PC-3 (cell line): Measurements from ENCODE around the gene TXN. TPM values are rescaled to one million over a fixed set of nuclear protein-coding genes. Genes with fewer than 3 reads are reported as not detected.

Experiments
- ATAC-seq: fragments of 200-7000 bp; cut with Tn5 transposase; 2 replicates; pipeline ENCODE4 v1.9.1; 2020; ENCODE audit warnings: mild to moderate bottlenecking, moderate library complexity
- BruUV-seq: library from RNA; stranded (reverse); fragments of 400-500 nt; replicated peaks from 2 replicates; lab custom pipeline; 2021; lab: Mats Ljungman, UMichigan
- CTCF ChIA-PET: fragments of 300-600 bp; sonication (Branson Sonifier 250); formaldehyde crosslinking; loops from one replicate; lab custom pipeline; 2022; ENCODE audit warnings: antibody characterized with exemption; lab: Charles Lee
- POLR2A ChIA-PET: fragments of 300-600 bp; sonication (Branson Sonifier 250); formaldehyde crosslinking; loops from one replicate; lab custom pipeline; 2022; ENCODE audit warnings: antibody characterized with exemption; ENCODE audit not compliant: unreplicated experiment; lab: Charles Lee
- DNase-seq: peaks from one replicate; pipeline ENCODE4 v3.0.0-alpha.2; 2015
- H2AFZ ChIP-seq: fragments of 300-600 bp; sonication (generic); 2 replicates; pipeline ENCODE4 v1.6.0; 2016; ENCODE audit warnings: antibody characterized with exemption, low read length
- H3F3A ChIP-seq: fragments of 300-600 bp; sonication (generic); one replicate; pipeline ENCODE4 v1.6.0; 2017; ENCODE audit warnings: antibody characterized with exemption, low read length, control low read depth, mild to moderate bottlenecking; ENCODE audit not compliant: unreplicated experiment
- H3K27ac ChIP-seq: fragments of 300-600 bp; sonication (generic); 2 replicates; pipeline ENCODE4 v1.5.1; 2016; ENCODE audit warnings: mild to moderate bottlenecking, low read length
- H3K27me3 ChIP-seq: fragments of 300-600 bp; sonication (generic); 2 replicates; pipeline ENCODE4 v1.6.1; 2016; ENCODE audit warnings: low read length, mixed read lengths
- H3K36me3 ChIP-seq: fragments of 300-600 bp; sonication (generic); 2 replicates; pipeline ENCODE4 v1.6.1; 2016; ENCODE audit warnings: low read depth, mixed run types, low read length, mixed read lengths
- H3K4me1 ChIP-seq: fragments of 300-600 bp; sonication (generic); 2 replicates; pipeline ENCODE4 v1.5.1; 2016; ENCODE audit warnings: low read length; ENCODE audit not compliant: insufficient read depth
- H3K4me2 ChIP-seq: fragments of 300-600 bp; sonication (generic); 2 replicates; pipeline ENCODE4 v1.6.0; 2016; ENCODE audit warnings: low read length
- H3K4me3 ChIP-seq: fragments of 300-600 bp; sonication (generic); 2 replicates; pipeline ENCODE4 v1.5.1; 2016; ENCODE audit warnings: mild to moderate bottlenecking, low read length, mixed read lengths
- H3K79me2 ChIP-seq: fragments of 300-600 bp; sonication (generic); 2 replicates; pipeline ENCODE4 v1.6.1; 2017; ENCODE audit warnings: low read length, mixed read lengths
- H3K9ac ChIP-seq: fragments of 300-600 bp; sonication (generic); 2 replicates; pipeline ENCODE4 v1.6.0; 2016; ENCODE audit warnings: mild to moderate bottlenecking, low read length
- H3K9me2 ChIP-seq: fragments of 300-600 bp; sonication (generic); replicated peaks from 2 replicates; pipeline ENCODE4 v1.6.1; 2016; ENCODE audit warnings: mixed run types, low read length, mixed read lengths
- H3K9me3 ChIP-seq: fragments of 300-600 bp; sonication (generic); 2 replicates; pipeline ENCODE4 v1.6.1; 2016; ENCODE audit warnings: low read length, mixed read lengths
- H4K20me1 ChIP-seq: fragments of 300-600 bp; sonication (generic); 2 replicates; pipeline ENCODE4 v1.6.1; 2016; ENCODE audit warnings: low read length, mixed read lengths
- EZH2 ChIP-seq: fragments of 300-600 bp; sonication (generic); IDR thresholded peaks from one replicate; pipeline ENCODE4 v1.6.1; 2017; ENCODE audit warnings: antibody characterized with exemption, mild to moderate bottlenecking, low read length; ENCODE audit not compliant: unreplicated experiment
- EZH2phosphoT487 ChIP-seq: fragments of 300-600 bp; sonication (generic); IDR thresholded peaks from 2 replicates; pipeline ENCODE4 v1.6.1; 2018; ENCODE audit warnings: mild to moderate bottlenecking, antibody characterized with exemption, low read length, borderline replicate concordance
- intact Hi-C: fragments of 100-400 bp; cut with micrococcal nuclease; formaldehyde crosslinking; loops from 2 replicates; pipeline ENCODE4 v1.9.0; 2023
- total RNA-seq: library from RNA; depleted of rRNA; stranded (reverse); fragments of >200 nt; gene quantifications from 2 replicates; pipeline ENCODE4 v1.2.3, GENCODE V29; 2014
- TF ChIP-seq, protein P1 (sequence below): fragments of 300-600 bp; sonication (generic); conservative IDR thresholded peaks from 2 replicates; pipeline ENCODE4 v1.5.1; 2017; ENCODE audit warnings: antibody characterized with exemption, low read depth, mild to moderate bottlenecking, low read length

TXN gene
- total RNA-seq, 1 experiment from 2014 or later = 216 TPM

DNA sequence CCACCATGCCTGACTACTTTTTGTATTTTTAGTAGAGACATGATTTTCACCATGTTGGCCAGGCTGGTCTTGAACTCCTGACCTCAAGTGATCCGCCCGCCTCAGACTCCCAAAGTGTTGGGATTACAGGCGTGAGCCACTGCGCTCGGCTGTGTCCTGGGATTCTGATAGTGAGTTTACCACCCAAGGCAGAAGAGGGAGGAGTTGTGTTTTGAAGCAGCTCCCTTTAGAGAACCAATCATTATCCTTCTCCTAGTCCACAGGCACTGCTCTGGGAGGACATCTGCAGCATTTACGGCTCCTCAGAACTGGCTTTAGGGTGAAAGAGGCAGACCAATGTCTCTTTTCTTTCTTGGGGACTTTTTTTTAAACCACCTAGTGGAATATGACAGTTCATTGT lies 54.1 kb downstream of the TXN start:
- Histone ChIP-seq H3F3A (no peaks in the 10 kb centered on the region), H3K9ac (no peak overlapping the region), H3K9me2 (no peaks in the 10 kb centered on the region), H3K27ac (no peak overlapping the region), H2AFZ (no peak overlapping the region), H4K20me1 (no peaks in the 10 kb centered on the region), H3K4me1 (peaks cover 11% of the 10 kb centered on the region), H3K9me3 (no peaks in the 10 kb centered on the region), H3K27me3 (no peaks in the 10 kb centered on the region), H3K79me2 (no peaks in the 10 kb centered on the region), H3K36me3 (no peaks in the 10 kb centered on the region), H3K4me2 (no peak overlapping the region), H3K4me3 (no peak overlapping the region)
- ChIA-PET POLR2A (no interaction called here), CTCF (no interaction called here)
- intact Hi-C loops = no loop called here
- no peak for DNase-seq
- BruUV-seq = no TSS peak
- TF ChIP-seq, protein P1, sequence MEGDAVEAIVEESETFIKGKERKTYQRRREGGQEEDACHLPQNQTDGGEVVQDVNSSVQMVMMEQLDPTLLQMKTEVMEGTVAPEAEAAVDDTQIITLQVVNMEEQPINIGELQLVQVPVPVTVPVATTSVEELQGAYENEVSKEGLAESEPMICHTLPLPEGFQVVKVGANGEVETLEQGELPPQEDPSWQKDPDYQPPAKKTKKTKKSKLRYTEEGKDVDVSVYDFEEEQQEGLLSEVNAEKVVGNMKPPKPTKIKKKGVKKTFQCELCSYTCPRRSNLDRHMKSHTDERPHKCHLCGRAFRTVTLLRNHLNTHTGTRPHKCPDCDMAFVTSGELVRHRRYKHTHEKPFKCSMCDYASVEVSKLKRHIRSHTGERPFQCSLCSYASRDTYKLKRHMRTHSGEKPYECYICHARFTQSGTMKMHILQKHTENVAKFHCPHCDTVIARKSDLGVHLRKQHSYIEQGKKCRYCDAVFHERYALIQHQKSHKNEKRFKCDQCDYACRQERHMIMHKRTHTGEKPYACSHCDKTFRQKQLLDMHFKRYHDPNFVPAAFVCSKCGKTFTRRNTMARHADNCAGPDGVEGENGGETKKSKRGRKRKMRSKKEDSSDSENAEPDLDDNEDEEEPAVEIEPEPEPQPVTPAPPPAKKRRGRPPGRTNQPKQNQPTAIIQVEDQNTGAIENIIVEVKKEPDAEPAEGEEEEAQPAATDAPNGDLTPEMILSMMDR = no peak
- TF ChIP-seq EZH2phosphoT487 = no peak
- no peak for TF ChIP-seq EZH2
- no peak for ATAC-seq

DNA sequence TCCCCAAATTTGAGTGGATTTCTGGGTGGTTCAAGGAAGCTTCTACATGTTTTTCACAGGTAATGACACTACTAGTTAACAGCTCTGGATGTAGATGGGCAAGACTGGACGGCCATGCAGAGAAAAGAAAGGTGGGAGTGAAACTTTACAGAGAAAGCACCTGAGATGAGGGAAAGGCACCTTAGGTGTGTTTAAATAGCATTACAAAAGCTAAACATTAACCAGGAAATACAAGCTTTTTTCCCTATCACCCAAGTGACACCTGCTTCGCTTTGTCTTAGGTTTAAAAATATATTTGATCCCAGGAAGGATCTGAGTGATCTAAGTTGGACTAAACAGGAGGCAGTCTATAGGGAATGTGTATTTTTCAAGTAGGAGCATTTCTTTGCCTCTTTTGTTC lies 56.7 kb downstream of the TXN start:
- Histone ChIP-seq H3K9ac (no peak overlapping the region), H3K27ac (no peak overlapping the region), H3K79me2 (no peaks in the 10 kb centered on the region), H2AFZ (no peak overlapping the region), H4K20me1 (no peaks in the 10 kb centered on the region), H3K9me3 (no peaks in the 10 kb centered on the region), H3K4me1 (no peaks in the 10 kb centered on the region), H3K36me3 (no peaks in the 10 kb centered on the region), H3K9me2 (no peaks in the 10 kb centered on the region), H3K27me3 (no peaks in the 10 kb centered on the region), H3K4me3 (no peak overlapping the region), H3K4me2 (no peak overlapping the region), H3F3A (no peaks in the 10 kb centered on the region)
- no TSS peak for BruUV-seq
- ATAC-seq (no peak), DNase-seq (no peak)
- no peak for TF ChIP-seq EZH2
- no peak for TF ChIP-seq EZH2phosphoT487
- TF ChIP-seq, protein P1 = no peak
- ChIA-PET CTCF (no interaction called here), POLR2A (no interaction called here)
- intact Hi-C loops = no loop called here

DNA sequence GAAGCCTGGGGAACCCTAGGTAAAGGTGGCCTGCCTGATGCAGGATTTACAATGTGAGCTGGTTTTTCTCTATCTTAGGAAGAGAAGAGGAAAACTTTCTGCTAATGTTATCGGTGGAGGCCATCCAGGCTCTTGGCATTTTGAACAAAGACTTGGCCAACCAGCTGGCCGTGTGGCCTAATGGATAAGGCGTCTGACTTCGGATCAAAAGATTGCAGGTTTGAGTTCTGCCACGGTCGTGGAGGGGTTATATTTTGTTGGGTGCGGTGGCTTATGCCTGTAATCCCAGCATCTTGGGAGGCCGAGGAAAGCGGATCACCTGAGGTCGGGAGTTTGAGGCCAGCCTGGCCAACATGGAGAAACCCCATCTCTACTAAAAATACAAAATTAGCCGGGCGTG lies 58.0 kb downstream of the TXN start:
- no peak overlapping the region for H2AFZ ChIP-seq
- H3K9ac ChIP-seq = no peak overlapping the region
- H3F3A ChIP-seq = no peaks in the 10 kb centered on the region
- ATAC-seq = no peak
- TF ChIP-seq EZH2phosphoT487 = no peak
- no peak for TF ChIP-seq EZH2
- TF ChIP-seq, protein P1 = no peak
- H3K9me3 ChIP-seq = no peaks in the 10 kb centered on the region
- H3K36me3 ChIP-seq = no peaks in the 10 kb centered on the region
- intact Hi-C loops = no loop called here
- DNase-seq = no peak
- H3K4me1 ChIP-seq = peaks cover 4% of the 10 kb centered on the region
- H3K4me3 ChIP-seq = no peak overlapping the region
- H3K9me2 ChIP-seq = no peaks in the 10 kb centered on the region
- H3K27me3 ChIP-seq = no peaks in the 10 kb centered on the region
- POLR2A ChIA-PET = no interaction called here
- no peak overlapping the region for H3K27ac ChIP-seq
- no TSS peak for BruUV-seq
- H3K4me2 ChIP-seq = no peak overlapping the region
- H3K79me2 ChIP-seq = no peaks in the 10 kb centered on the region
- no peaks in the 10 kb centered on the region for H4K20me1 ChIP-seq
- CTCF ChIA-PET = interaction anchor here (1.5 kb wide), 1 partner anchor 15 kb away, joined by 5 read pairs; no protein-coding TSS in a partner anchor
